GM20431 (cell line): ENCODE measurements around the gene MRPS34.

Source experiments
- in situ Hi-C: fragments of 300-500 bp; cut with MseI, MboI; formaldehyde crosslinking; loops from one replicate; pipeline ENCODE4 v1.15.0; 2020; ENCODE audit warnings: low sequenced_read_pairs; ENCODE audit not compliant: unreplicated experiment

MRPS34 gene

GRCh38 chr16:1794908-1795666 lies 22.2 kb upstream of the MRPS34 start:
- in situ Hi-C loops = no loop called here

- in situ Hi-C loops = no loop called here
Observed at GRCh38 chr16:1794221-1794871, 21.4 kb upstream of the MRPS34 start.

- in situ Hi-C loops = no loop called here
Observed at GRCh38 chr16:1793578-1794220, 20.8 kb upstream of the MRPS34 start, which contains the start of gene IGFALS. Gene IGFALS (minus strand): TSS chr16:1793705. CDS start chr16:1793652, 53 bp downstream.

GRCh38 chr16:1792836-1793577 lies 20.1 kb upstream of the MRPS34 start:
- in situ Hi-C loops = no loop called here

GRCh38 chr16:1791943-1792812 lies 19.2 kb upstream of the MRPS34 start:
- in situ Hi-C loops = no loop called here

- in situ Hi-C loops = no loop called here
Observed at GRCh38 chr16:1791256-1791942, 18.5 kb upstream of the MRPS34 start.

- in situ Hi-C loops = no loop called here
Observed at GRCh38 chr16:1790611-1791255, 17.8 kb upstream of the MRPS34 start.

- in situ Hi-C loops = no loop called here
Observed at GRCh38 chr16:1790261-1790610, 17.3 kb upstream of the MRPS34 start.

GRCh38 chr16:1789643-1790045 lies 16.7 kb upstream of the MRPS34 start:
- in situ Hi-C loops = no loop called here

- in situ Hi-C loops = no loop called here
Observed at GRCh38 chr16:1788708-1789100, 15.8 kb upstream of the MRPS34 start.

GRCh38 chr16:1788095-1788707 lies 15.3 kb upstream of the MRPS34 start:
- in situ Hi-C loops = no loop called here

- in situ Hi-C loops = no loop called here
Observed at GRCh38 chr16:1787322-1788094, 14.6 kb upstream of the MRPS34 start.

GRCh38 chr16:1787056-1787321 lies 14.1 kb upstream of the MRPS34 start:
- in situ Hi-C loops = no loop called here

- in situ Hi-C loops = no loop called here
Observed at GRCh38 chr16:1786242-1787055, 13.5 kb upstream of the MRPS34 start.

- in situ Hi-C loops = no loop called here
Observed at GRCh38 chr16:1785846-1786170, 12.9 kb upstream of the MRPS34 start.

- in situ Hi-C loops = no loop called here
Observed at GRCh38 chr16:1784977-1785845, 12.3 kb upstream of the MRPS34 start.
